Kidney (tissue), 14 donors: ENCODE results near the gene AARS2. TPM values are rescaled to one million over a fixed set of nuclear protein-coding genes. Genes with fewer than 3 reads are reported as not detected.
A peak's percentile ranks its signal among the peaks of the same experiment; 100 is the strongest.

Experiments
- DNase-seq, 5 donors: peaks; one replicate each; pipeline ENCODE4 v3.0.0-alpha.2; 2013 to 2020
- FAIRE-seq: peaks from 2 replicates; lab custom pipeline; 2012; peaks lifted over from hg19 to GRCh38; lab: Jason Lieb, UNC
- H3K27ac ChIP-seq, 2 donors: one replicate each; pipeline ENCODE4 v1.7.0; 2013; ENCODE audit warnings: low read depth in 2 of 2, low read length in 2 of 2, inconsistent platforms in 1 of 2
- H3K27me3 ChIP-seq: one replicate; pipeline ENCODE4 v1.7.1; 2013; ENCODE audit warnings: low read length, inconsistent platforms; ENCODE audit not compliant: control insufficient read depth, insufficient read depth
- H3K36me3 ChIP-seq, 3 donors: one replicate each; pipeline versions ENCODE4 v1.7.0 to v1.7.1; 2013; ENCODE audit warnings: low read length in 3 of 3, control low read depth in 1 of 3, inconsistent platforms in 1 of 3; ENCODE audit not compliant: insufficient read depth in 3 of 3, control insufficient read depth in 2 of 3
- H3K4me1 ChIP-seq, 3 donors: one replicate each; pipeline versions ENCODE4 v1.7.0 to v1.7.1; 2013; ENCODE audit warnings: low read length in 3 of 3, inconsistent platforms in 1 of 3, low read depth in 1 of 3; ENCODE audit not compliant: control insufficient read depth in 2 of 3, insufficient read depth in 2 of 3
- H3K4me3 ChIP-seq, 3 donors: one replicate each; pipeline versions ENCODE4 v1.7.0 to v1.8.1; 2013; ENCODE audit warnings: low read length in 3 of 3, control low read depth in 1 of 3, inconsistent platforms in 1 of 3
- H3K9ac ChIP-seq, 3 donors: one replicate each; pipeline versions ENCODE4 v1.7.0 to v1.7.1; 2013; ENCODE audit warnings: low read length in 3 of 3, control low read depth in 1 of 3, inconsistent platforms in 1 of 3
- H3K9me3 ChIP-seq, 3 donors: one replicate each; pipeline versions ENCODE4 v1.7.0 to v1.7.1; 2013; ENCODE audit warnings: low read length in 3 of 3, control low read depth in 1 of 3, inconsistent platforms in 1 of 3; ENCODE audit not compliant: control insufficient read depth in 2 of 3, insufficient read depth in 1 of 3
- intact Hi-C: fragments of 100-400 bp; cut with DNase I; formaldehyde crosslinking; loops from one replicate; pipeline ENCODE4 v1.11.1; 2022
- polyA plus RNA-seq: library from polyadenylated mRNA; stranded (reverse); fragments of 350-450 nt; fragmentation: Illumina TruSeq; extraction: RNeasy Lipid Tissue Mini Kit (QIAGEN cat#74804); gene quantifications from one replicate; pipeline ENCODE4 v1.2.3, GENCODE V29; 2014; ENCODE audit warnings: low read depth, low replicate concordance; ENCODE audit not compliant: insufficient read depth
- total RNA-seq: library from RNA; stranded (reverse); fragmentation: NEBNext Ultra II Directional; extraction: Animal tissue kit (Norgen Biotek cat#: 25700); gene quantifications from one replicate; pipeline ENCODE4 v1.2.1, GENCODE V29; 2021
- TF ChIP-seq, protein P1 (sequence below): IDR thresholded peaks from 3 replicates; pipeline ENCODE4 v1.5.1; 2012; ENCODE audit warnings: mild to moderate bottlenecking, moderate library complexity, borderline replicate concordance; ENCODE audit not compliant: insufficient read depth; ENCODE audit errors: extremely low read depth
- donor health status: control.
- donor health status: control.
- donor health status: control.
- donor health status: control.
- donor health status: control.
- donor health status: DM: yes; HTN: yes; CAD: no.
- donor health status: Normal renal cell carcinoma (clear cell type).

Gene AARS2
- total and polyA plus RNA-seq, 2 donors from 2014 or later = 5.4 to 12.6 TPM

DNA sequence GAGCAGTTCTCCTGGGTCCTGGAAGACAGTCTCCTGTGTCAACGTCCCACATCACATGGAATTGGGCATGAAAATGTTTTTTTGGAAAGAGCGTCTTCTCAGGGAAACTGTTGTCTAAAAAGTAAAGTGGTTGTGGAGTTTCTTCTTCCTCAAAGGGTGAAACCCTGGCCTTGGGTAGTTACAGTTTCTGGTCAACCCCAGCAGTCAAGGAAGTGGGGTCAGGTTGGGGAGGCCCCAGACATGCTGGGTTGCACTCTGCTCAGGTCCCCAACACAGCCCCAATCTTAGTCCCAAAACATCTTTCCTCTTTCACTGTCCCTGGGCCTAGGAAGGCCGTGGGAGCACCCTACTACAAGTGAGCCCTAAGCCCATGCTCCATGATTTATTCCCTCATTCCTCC lies 46.8 kb downstream of the AARS2 start:
- TF ChIP-seq, protein P1, sequence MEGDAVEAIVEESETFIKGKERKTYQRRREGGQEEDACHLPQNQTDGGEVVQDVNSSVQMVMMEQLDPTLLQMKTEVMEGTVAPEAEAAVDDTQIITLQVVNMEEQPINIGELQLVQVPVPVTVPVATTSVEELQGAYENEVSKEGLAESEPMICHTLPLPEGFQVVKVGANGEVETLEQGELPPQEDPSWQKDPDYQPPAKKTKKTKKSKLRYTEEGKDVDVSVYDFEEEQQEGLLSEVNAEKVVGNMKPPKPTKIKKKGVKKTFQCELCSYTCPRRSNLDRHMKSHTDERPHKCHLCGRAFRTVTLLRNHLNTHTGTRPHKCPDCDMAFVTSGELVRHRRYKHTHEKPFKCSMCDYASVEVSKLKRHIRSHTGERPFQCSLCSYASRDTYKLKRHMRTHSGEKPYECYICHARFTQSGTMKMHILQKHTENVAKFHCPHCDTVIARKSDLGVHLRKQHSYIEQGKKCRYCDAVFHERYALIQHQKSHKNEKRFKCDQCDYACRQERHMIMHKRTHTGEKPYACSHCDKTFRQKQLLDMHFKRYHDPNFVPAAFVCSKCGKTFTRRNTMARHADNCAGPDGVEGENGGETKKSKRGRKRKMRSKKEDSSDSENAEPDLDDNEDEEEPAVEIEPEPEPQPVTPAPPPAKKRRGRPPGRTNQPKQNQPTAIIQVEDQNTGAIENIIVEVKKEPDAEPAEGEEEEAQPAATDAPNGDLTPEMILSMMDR = no peak
- H3K27me3 ChIP-seq = peaks cover 12% of the 10 kb centered on the region
- H3K9me3 ChIP-seq = no peaks in the 10 kb centered on the region
- no peak overlapping the region for H3K4me3 ChIP-seq
- no peak for FAIRE-seq
- no peaks in the 10 kb centered on the region for H3K36me3 ChIP-seq
- H3K9ac ChIP-seq = no peak overlapping the region
- H3K27ac ChIP-seq = no peak overlapping the region
- no peak for DNase-seq
- intact Hi-C loops = no loop called here
- H3K4me1 ChIP-seq = peaks cover 2 to 29% (median 22%) of the 10 kb centered on the region in 3 donors

DNA sequence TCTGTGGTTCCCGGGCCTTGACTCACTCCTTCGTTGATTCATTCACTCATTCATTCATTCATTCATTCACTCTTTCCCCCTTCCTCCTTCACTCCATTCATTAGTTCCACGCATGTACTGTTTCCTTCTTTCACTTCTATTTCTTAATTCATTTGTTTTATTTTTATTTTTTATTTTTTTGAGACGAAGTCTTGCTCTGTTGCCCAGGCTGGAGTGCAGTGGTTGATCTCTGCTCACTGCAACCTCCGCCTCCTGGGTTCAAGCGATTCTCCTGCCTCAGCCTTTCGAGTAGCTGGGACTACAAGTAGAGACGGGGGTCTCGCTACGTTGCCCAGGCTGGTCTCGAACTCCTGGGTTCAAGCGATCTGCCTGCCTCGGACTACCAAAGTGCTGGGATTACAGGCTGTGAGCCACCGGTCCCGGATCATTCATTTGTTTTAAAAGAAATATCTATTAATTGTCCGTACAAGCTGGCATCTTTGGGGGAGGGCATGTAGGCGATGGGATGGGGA lies 47.4 kb downstream of the AARS2 start:
- H3K4me3 ChIP-seq = peak overlapping the region; percentile 4 to 78 (median 28)

DNA sequence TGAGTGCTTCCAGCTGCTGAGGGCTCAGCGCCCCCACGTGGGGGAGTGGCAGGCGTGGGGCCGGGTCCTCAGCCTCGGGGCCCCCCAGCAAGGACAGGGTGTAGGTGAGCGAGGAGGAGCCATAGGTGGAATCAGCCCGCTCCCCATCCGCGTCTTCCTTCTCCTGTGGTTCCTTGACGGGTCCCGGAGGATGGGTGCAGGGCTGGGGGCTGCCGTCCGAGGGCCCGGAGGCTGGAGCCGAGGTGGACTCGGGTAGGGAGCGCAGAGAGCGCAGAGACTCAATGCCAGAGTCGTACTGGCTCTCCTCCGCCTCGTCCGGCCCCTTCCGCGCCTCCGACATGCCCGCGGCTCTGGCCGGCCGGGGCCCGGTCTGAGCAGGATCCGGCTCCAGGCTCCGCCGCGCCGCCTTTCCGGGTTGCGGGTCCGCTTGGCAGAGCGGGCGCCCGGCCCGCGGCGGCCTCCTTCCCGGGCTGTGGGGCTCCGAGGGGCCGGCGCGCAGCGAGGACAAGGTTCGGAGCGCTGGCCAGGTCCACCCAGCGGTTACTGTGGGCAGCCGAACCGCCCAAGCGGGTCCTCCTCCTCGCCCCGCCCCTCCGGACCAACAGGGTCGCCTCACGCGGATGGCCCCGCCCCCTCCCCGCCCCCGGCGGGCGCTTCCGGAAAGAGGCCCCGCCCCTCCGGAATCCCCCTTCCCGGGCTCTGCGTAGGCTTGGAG lies 48.0 kb downstream of the AARS2 start, which contains the start of gene NFKBIE:
NFKBIE (minus strand) TSS at position 545 of the 715 bp plus-strand sequence; CDS start at position 340, 205 bp downstream.
- peak within 1 kb of the TSS; percentile 33 to 82 (median 81) for H3K9ac ChIP-seq
- H3K9me3 ChIP-seq = no peaks in the 10 kb centered on the region
- H3K4me3 ChIP-seq = peak within 1 kb of the TSS; percentile 61 to 78 (median 70)
- peak; percentile 96 to 99 (median 97) for DNase-seq
- H3K27me3 ChIP-seq = peaks cover 12% of the 10 kb centered on the region
- intact Hi-C loops = no loop called here
- TF ChIP-seq, protein P1 = peak; percentile 15
- no peak for FAIRE-seq
- H3K36me3 ChIP-seq = no peaks in the 10 kb centered on the region
- H3K27ac ChIP-seq = peak within 1 kb of the TSS; percentile 68 to 75
- peaks cover 2 to 26% (median 22%) of the 10 kb centered on the region in 3 donors for H3K4me1 ChIP-seq

More for the DNA sequence above, 47.4 kb downstream of the AARS2 start:
- TF ChIP-seq, protein P1 = no peak
- Histone ChIP-seq H3K27me3 (peaks cover 12% of the 10 kb centered on the region), H3K9ac (no peak overlapping the region), H3K4me1 (peaks cover 2 to 26% (median 22%) of the 10 kb centered on the region in 3 donors), H3K27ac (no peak overlapping the region), H3K9me3 (no peaks in the 10 kb centered on the region), H3K36me3 (no peaks in the 10 kb centered on the region)
- FAIRE-seq (no peak), DNase-seq (peak in 1 of 5 donors; percentile 64)
- intact Hi-C loops = no loop called here
